SH-SY5Y (cell line): Measurements from ENCODE around the gene BANK1.

ENCODE experiments used
- GATA2 ChIP-seq: IDR thresholded peaks from 2 replicates; pipeline ENCODE4 v1.6.1; 2011; ENCODE audit warnings: mild to moderate bottlenecking, low read depth, low read length
- GATA3 ChIP-seq: IDR thresholded peaks from 2 replicates; pipeline ENCODE4 v1.6.1; 2011; ENCODE audit warnings: low read depth, mild to moderate bottlenecking, low read length, moderate library complexity

DNA sequence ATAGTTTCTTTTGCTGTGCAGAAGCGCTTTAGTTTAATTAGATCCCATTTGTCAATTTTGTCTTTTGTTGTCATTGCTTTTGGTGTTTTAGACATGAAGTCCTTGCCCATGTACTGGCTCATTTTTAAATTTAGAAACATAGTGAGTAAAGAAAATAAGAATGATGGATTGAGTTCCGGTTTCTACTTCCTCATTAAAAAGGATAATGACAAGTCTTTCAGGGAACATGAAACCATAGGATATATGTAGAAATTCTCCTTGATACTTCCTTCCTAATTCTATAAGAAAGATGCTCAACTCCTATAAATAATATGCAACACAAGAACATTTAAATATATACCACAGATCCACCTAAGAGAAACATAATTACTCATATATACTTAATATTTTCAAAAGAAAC is 240.9 kb downstream of the BANK1 start:
- no peak for TF ChIP-seq GATA2
- no peak for TF ChIP-seq GATA3
